Type B pancreatic cell (in vitro differentiated cells): Measurements from ENCODE around the gene FGD3. TPM values are rescaled to one million over a fixed set of nuclear protein-coding genes. Genes with fewer than 3 reads are reported as not detected.
A peak's percentile ranks its signal among the peaks of the same experiment; 100 is the strongest.

ENCODE experiments used
- DNase-seq: peaks from one replicate; pipeline ENCODE4 v3.0.0; 2021; ENCODE audit warnings: mixed read lengths; ENCODE audit not compliant: unreplicated experiment; ENCODE audit errors: extremely low spot score
- H3K27ac Mint-ChIP-seq: 2 replicates; pipeline ENCODE4 v1.8.0; 2021; ENCODE audit warnings: mild to moderate bottlenecking, mixed read lengths
- H3K27me3 Mint-ChIP-seq: 2 replicates; pipeline ENCODE4 v1.8.0; 2021; ENCODE audit warnings: mixed read lengths
- H3K36me3 Mint-ChIP-seq: 2 replicates; pipeline ENCODE4 v1.8.0; 2021; ENCODE audit warnings: mixed read lengths
- H3K4me1 Mint-ChIP-seq: one replicate; pipeline ENCODE4 v1.8.0; 2021; ENCODE audit warnings: mixed read lengths; ENCODE audit not compliant: unreplicated experiment
- H3K4me3 Mint-ChIP-seq: 2 replicates; pipeline ENCODE4 v1.8.0; 2021; ENCODE audit warnings: mild to moderate bottlenecking, mixed read lengths
- H3K9me3 Mint-ChIP-seq: 2 replicates; pipeline ENCODE4 v1.8.0; 2021; ENCODE audit warnings: mixed read lengths
- CTCF ChIP-seq: fragments of 200-600 bp; sonication (generic); conservative IDR thresholded peaks from 2 replicates; pipeline ENCODE4 v1.5.0; 2021; ENCODE audit warnings: antibody characterized with exemption, mild to moderate bottlenecking
- total RNA-seq: library from RNA; stranded (reverse); gene quantifications from 2 replicates; pipeline ENCODE4 v1.2.1, GENCODE V29; 2021; ENCODE audit warnings: low replicate concordance

FGD3 gene
- total RNA-seq, 1 donor from 2014 or later: 5.5 TPM

- peaks cover 5% of the 10 kb centered on the region for H3K4me1 Mint-ChIP-seq
- H3K9me3 Mint-ChIP-seq: no peaks in the 10 kb centered on the region
- H3K4me3 Mint-ChIP-seq: no peak overlapping the region
- H3K27ac Mint-ChIP-seq: no peak overlapping the region
- no peak for TF ChIP-seq CTCF
- DNase-seq: no peak
- H3K36me3 Mint-ChIP-seq: no peaks in the 10 kb centered on the region
- H3K27me3 Mint-ChIP-seq: peaks cover 9% of the 10 kb centered on the region
Observed at GRCh38 chr9:93048566-93049448, 101.5 kb downstream of the FGD3 start.

GRCh38 chr9:93049491-93049890, 102.2 kb downstream of the FGD3 start:
- no peaks in the 10 kb centered on the region for H3K9me3 Mint-ChIP-seq
- no peaks in the 10 kb centered on the region for H3K36me3 Mint-ChIP-seq
- H3K4me3 Mint-ChIP-seq: no peak overlapping the region
- no peak for DNase-seq
- peaks cover 9% of the 10 kb centered on the region for H3K27me3 Mint-ChIP-seq
- H3K4me1 Mint-ChIP-seq: peaks cover 7% of the 10 kb centered on the region
- no peak for TF ChIP-seq CTCF
- H3K27ac Mint-ChIP-seq: no peak overlapping the region

DNA sequence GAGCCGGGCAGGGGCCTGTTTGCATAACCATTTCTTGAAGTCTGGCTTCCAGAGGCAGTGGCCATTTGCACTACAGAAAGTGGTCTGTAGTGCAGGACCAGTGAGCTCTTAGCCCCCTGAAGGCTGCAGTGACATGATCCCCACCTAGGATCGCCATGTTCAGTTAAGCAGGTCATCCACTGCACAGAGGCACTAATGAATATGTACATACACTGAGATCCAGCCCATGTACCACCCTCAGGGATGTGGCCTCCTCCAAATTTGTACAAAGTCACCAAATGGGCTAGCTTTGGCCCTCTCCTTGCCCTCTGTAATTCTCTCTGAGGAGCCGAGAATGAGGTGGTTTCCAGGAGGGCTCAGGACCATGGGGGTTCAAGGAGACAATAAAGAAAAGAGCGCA, 102.9 kb downstream of the FGD3 start:
- Mint-ChIP-seq H3K27ac (no peak overlapping the region), H3K4me3 (no peak overlapping the region), H3K4me1 (peaks cover 7% of the 10 kb centered on the region), H3K27me3 (peaks cover 9% of the 10 kb centered on the region), H3K9me3 (no peaks in the 10 kb centered on the region), H3K36me3 (no peaks in the 10 kb centered on the region)
- DNase-seq: no peak
- no peak for TF ChIP-seq CTCF

DNA sequence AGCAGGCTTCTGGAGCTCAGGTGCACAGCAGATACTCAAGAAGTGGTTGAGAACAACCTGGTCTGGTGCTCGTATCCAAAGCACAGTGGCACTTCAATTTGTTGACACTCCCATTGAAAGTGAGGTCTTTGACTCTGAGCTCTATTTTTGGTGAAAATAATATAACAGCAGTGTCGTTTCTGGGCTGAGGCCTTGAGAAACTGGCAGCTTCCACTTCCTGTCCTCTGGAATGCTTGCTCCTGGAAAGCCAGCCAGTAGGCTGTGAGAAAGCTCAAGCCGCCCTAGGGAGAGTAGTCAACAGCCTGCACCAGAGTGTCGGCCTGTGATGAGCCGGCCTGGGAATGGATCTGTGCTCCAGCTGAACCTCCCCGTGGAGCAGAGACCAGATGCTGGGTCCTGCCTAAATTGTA, 104.4 kb downstream of the FGD3 start:
- DNase-seq: no peak
- no peaks in the 10 kb centered on the region for H3K36me3 Mint-ChIP-seq
- no peak overlapping the region for H3K4me3 Mint-ChIP-seq
- peaks cover 9% of the 10 kb centered on the region for H3K27me3 Mint-ChIP-seq
- no peak for TF ChIP-seq CTCF
- H3K9me3 Mint-ChIP-seq: no peaks in the 10 kb centered on the region
- peaks cover 7% of the 10 kb centered on the region for H3K4me1 Mint-ChIP-seq
- no peak overlapping the region for H3K27ac Mint-ChIP-seq

- Mint-ChIP-seq H3K4me3 (no peak overlapping the region), H3K27ac (no peak overlapping the region), H3K4me1 (peaks cover 7% of the 10 kb centered on the region), H3K9me3 (no peaks in the 10 kb centered on the region), H3K27me3 (peaks cover 3% of the 10 kb centered on the region), H3K36me3 (no peaks in the 10 kb centered on the region)
- peak; percentile 27 for TF ChIP-seq CTCF
- DNase-seq: no peak
Observed at GRCh38 chr9:93052791-93053540, 105.6 kb downstream of the FGD3 start.
